Right lobe of liver (tissue), 6 donors: Measurements from ENCODE around the gene NHSL2. TPM values are rescaled to one million over a fixed set of nuclear protein-coding genes. Genes with fewer than 3 reads are reported as not detected.

Experiments used
- ATAC-seq, 4 donors: fragments of 200-7000 bp; cut with Tn5 transposase; one replicate each; pipeline ENCODE4 v1.9.1; 2020; ENCODE audit warnings: mild to moderate bottlenecking in 4 of 4, moderate library complexity in 4 of 4
- DNase-seq, 3 donors: peaks; one replicate each; pipeline ENCODE4 v3.0.0-alpha.2; 2020
- H3K27ac ChIP-seq, 3 donors: fragments of 200-600 bp; one replicate each; pipeline ENCODE4 v1.8.0; 2022
- H3K27me3 ChIP-seq, 2 donors: fragments of 200-600 bp; one replicate each; pipeline ENCODE4 v1.8.0; 2022
- H3K36me3 ChIP-seq, 4 donors: fragments of 200-600 bp; sonication (generic) in 1 of 4; one replicate each; pipeline versions ENCODE4 v1.5.1 to v1.8.0; 2017 to 2022; ENCODE audit warnings: control low read depth in 1 of 4
- H3K4me1 ChIP-seq, 4 donors: fragments of 200-600 bp; sonication (generic) in 1 of 4; one replicate each; pipeline versions ENCODE4 v1.5.1 to v1.8.0; 2017 to 2022; ENCODE audit warnings: control low read depth in 1 of 4
- H3K4me3 ChIP-seq, 3 donors: fragments of 200-600 bp; one replicate each; pipeline ENCODE4 v1.8.0; 2022
- H3K9me3 ChIP-seq, 4 donors: fragments of 200-600 bp; sonication (generic) in 1 of 4; one replicate each; pipeline versions ENCODE4 v1.5.1 to v1.8.0; 2017 to 2022; ENCODE audit warnings: control low read depth in 1 of 4
- CTCF ChIP-seq, 4 donors: fragments of 200-600 bp in 3 of 4; fragments of 450-650 bp in 1 of 4; IDR thresholded peaks; one replicate each; pipeline versions ENCODE4 v1.5.1 to v1.8.0; 2016 to 2022; ENCODE audit warnings: antibody characterized with exemption in 4 of 4, mild to moderate bottlenecking in 2 of 4
- POLR2A ChIP-seq: fragments of 450-650 bp; IDR thresholded peaks from one replicate; pipeline ENCODE4 v1.6.1; 2017; ENCODE audit warnings: antibody characterized with exemption, mild to moderate bottlenecking
- WGBS: methylation state at CpG from one replicate; pipeline ENCODE4 v1.1.6; 2018; ENCODE audit warnings: low coverage, low lambda C conversion rate; ENCODE audit not compliant: insufficient coverage; ENCODE audit errors: missing lambda C conversion rate; 5-methylcytosine and 5-hydroxymethylcytosine counted together
- intact Hi-C, 2 donors: fragments of 100-400 bp; cut with DNase I; formaldehyde crosslinking; loops; one replicate each; pipeline versions ENCODE4 v1.11.2 to v1.14.1; 2022
- total RNA-seq, 6 experiments: library from RNA; depleted of rRNA in 2 of 6; stranded (reverse); fragments of >200 nt in 2 of 6; fragmentation: NEBNext Ultra II Directional in 3 of 6; extraction: Animal tissue kit (Norgen Biotek cat#: 25700) in 3 of 6; gene quantifications; one replicate each; pipeline versions ENCODE4 v1.1.0 to v1.2.4, GENCODE V29; 2016 to 2023
- donor health status: DM: no; HTN: yes; CAD: no.
- donor health status: DM: no; HTN: no; CAD: no.
- donor health status: DM: no; HTN: no; CAD: no.
- donor health status: DM: no; HTN: yes; CAD: no.
- donor health status: DM: no; HTN: yes; CAD: no.

NHSL2 gene
- total RNA-seq, 6 experiments from 2014 or later = 0.81 to 2.1 (median 1.3) TPM

GRCh38 chrX:72003811-72004750 lies 93.4 kb downstream of the NHSL2 start:
- TF ChIP-seq POLR2A (no peak), CTCF (IDR thresholded peaks at IDR 0.05) (peak in 2 of 4 donors; percentile 12 to 14)

GRCh38 chrX:72005046-72005445 lies 94.4 kb downstream of the NHSL2 start:
- ATAC-seq (no peak), DNase-seq (no peak)
- intact Hi-C loops = no loop called here
- no peaks in the 10 kb centered on the region for H3K27me3 ChIP-seq
- H3K9me3 ChIP-seq = no peaks in the 10 kb centered on the region
- TF ChIP-seq CTCF (IDR thresholded peaks at IDR 0.05) = no peak
- TF ChIP-seq POLR2A = no peak
- H3K4me1 ChIP-seq = no peaks in the 10 kb centered on the region
- no peak overlapping the region for H3K27ac ChIP-seq
- 95% methylated on average over 2 of the region's 2 CpGs for WGBS
- no peaks in the 10 kb centered on the region for H3K36me3 ChIP-seq
- H3K4me3 ChIP-seq = no peak overlapping the region

More at GRCh38 chrX:72003811-72004750, 93.4 kb downstream of the NHSL2 start:
- Histone ChIP-seq H3K9me3 (no peaks in the 10 kb centered on the region), H3K27me3 (no peaks in the 10 kb centered on the region), H3K27ac (no peak overlapping the region), H3K4me3 (no peak overlapping the region), H3K36me3 (no peaks in the 10 kb centered on the region), H3K4me1 (no peaks in the 10 kb centered on the region)
- WGBS = 66% methylated on average over 5 of the region's 17 CpGs
- DNase-seq = peak in 1 of 3 donors; percentile 46
- peak; percentile 38 to 88 (median 59) for ATAC-seq
- intact Hi-C loops = no loop called here

- H3K27ac ChIP-seq = no peak overlapping the region
- H3K36me3 ChIP-seq = no peaks in the 10 kb centered on the region
- no peak overlapping the region for H3K4me3 ChIP-seq
- intact Hi-C loops = no loop called here
- ATAC-seq (no peak), DNase-seq (no peak)
- H3K9me3 ChIP-seq = no peaks in the 10 kb centered on the region
- TF ChIP-seq POLR2A = no peak
- no peak for TF ChIP-seq CTCF (IDR thresholded peaks at IDR 0.05)
- H3K4me1 ChIP-seq = no peaks in the 10 kb centered on the region
- no peaks in the 10 kb centered on the region for H3K27me3 ChIP-seq
- 100% methylated on average over 1 of the region's 4 CpGs for WGBS
Measured at GRCh38 chrX:72006461-72006860, 95.8 kb downstream of the NHSL2 start.

DNA sequence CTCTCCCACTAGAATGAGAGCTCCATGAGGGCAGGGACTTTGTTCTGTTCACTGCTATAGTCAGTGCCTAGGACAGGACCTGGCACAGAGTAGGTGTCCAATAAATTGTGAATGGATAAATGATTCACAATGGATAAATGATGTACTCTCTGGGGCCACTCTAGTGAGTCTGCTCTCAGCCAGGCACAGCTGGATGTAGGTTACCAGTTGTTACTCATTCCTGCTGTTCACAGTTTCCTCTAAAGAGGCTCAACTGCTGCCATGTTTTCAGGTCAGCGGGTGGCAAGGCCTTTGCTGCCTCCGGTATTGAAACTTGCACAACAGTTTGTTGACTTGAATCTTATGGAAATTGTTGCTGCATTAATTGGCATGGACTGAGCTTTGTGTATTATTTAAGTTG lies 99.1 kb downstream of the NHSL2 start:
- Histone ChIP-seq H3K27me3 (no peaks in the 10 kb centered on the region), H3K9me3 (no peaks in the 10 kb centered on the region), H3K36me3 (no peaks in the 10 kb centered on the region), H3K27ac (no peak overlapping the region), H3K4me1 (no peaks in the 10 kb centered on the region), H3K4me3 (no peak overlapping the region)
- no peak for TF ChIP-seq POLR2A
- no peak for TF ChIP-seq CTCF (IDR thresholded peaks at IDR 0.05)
- intact Hi-C loops = no loop called here
- ATAC-seq (no peak), DNase-seq (no peak)
- no CpG with 5 or more reads among the region's 2 CpGs for WGBS
